ENCODE data around the gene CEBPA. TPM values are rescaled to one million over a fixed set of nuclear protein-coding genes. Genes with fewer than 3 reads are reported as not detected.

Gene CEBPA
- total RNA-seq, 3 donors from 2014 or later (not counting 1 experiment from before 2014, with no cell fraction given), result 7.6 to 19.5 (median 8.2) TPM

- H3K27ac ChIP-seq (ENCODE audit: low read length), result no peak overlapping the region
These were observed 18.1 kb downstream of the CEBPA start for GRCh38 chr19:33284146-33284643.

GRCh38 chr19:33283589-33283988 is 18.7 kb downstream of the CEBPA start:
- Mint-ChIP-seq H3K27me3 (ENCODE audit: low read depth in 2 of 2) (no peaks in the 10 kb centered on the region), H3K4me3 (no peak overlapping the region), H3K9me3 (peaks cover 0 to 3% of the 10 kb centered on the region in 2 donors), H3K36me3 (peaks cover 8% of the 10 kb centered on the region), H3K27ac (no peak overlapping the region), H3K4me1 (peaks cover 30 to 38% of the 10 kb centered on the region in 2 donors)
- H3K4me1 ChIP-seq (ENCODE audit: control insufficient read depth, insufficient read depth, low read length), result peaks cover 40% of the 10 kb centered on the region
- H3K27ac ChIP-seq (ENCODE audit: low read length), result no peak overlapping the region
- H3K9me3 ChIP-seq (ENCODE audit: control insufficient read depth, insufficient read depth, low read length), result no peaks in the 10 kb centered on the region
- TF ChIP-seq CTCF (IDR thresholded peaks at IDR 0.05), result no peak
- no peaks in the 10 kb centered on the region for H3K36me3 ChIP-seq (ENCODE audit: control insufficient read depth, insufficient read depth, low read length)
- intact Hi-C loops (cut with micrococcal nuclease), result no loop called here
- no peaks in the 10 kb centered on the region for H3K27me3 ChIP-seq (ENCODE audit: control insufficient read depth, insufficient read depth, low read length)
- no peak overlapping the region for H3K4me3 ChIP-seq (ENCODE audit: low read length)
- DNase-seq, result no peak
- 96% methylated on average over 5 of the region's 6 CpGs for WGBS (ENCODE audit: insufficient coverage)
- ATAC-seq, result no peak

More at GRCh38 chr19:33284146-33284643, 18.1 kb downstream of the CEBPA start:
- Histone ChIP-seq H3K36me3 (ENCODE audit: control insufficient read depth, insufficient read depth, low read length) (no peaks in the 10 kb centered on the region), H3K4me1 (ENCODE audit: control insufficient read depth, insufficient read depth, low read length) (peaks cover 36% of the 10 kb centered on the region), H3K27me3 (ENCODE audit: control insufficient read depth, insufficient read depth, low read length) (no peaks in the 10 kb centered on the region), H3K4me3 (ENCODE audit: low read length) (no peak overlapping the region), H3K9me3 (ENCODE audit: control insufficient read depth, insufficient read depth, low read length) (no peaks in the 10 kb centered on the region)
- intact Hi-C loops (cut with micrococcal nuclease), result no loop called here
- H3K4me3 Mint-ChIP-seq, result no peak overlapping the region
- peaks cover 30 to 38% of the 10 kb centered on the region in 2 donors for H3K4me1 Mint-ChIP-seq
- no peak for ATAC-seq
- no peak for DNase-seq
- H3K27ac Mint-ChIP-seq, result no peak overlapping the region
- peaks cover 4 to 7% of the 10 kb centered on the region in 2 donors for H3K9me3 Mint-ChIP-seq
- TF ChIP-seq CTCF (IDR thresholded peaks at IDR 0.05), result no peak
- no peaks in the 10 kb centered on the region for H3K27me3 Mint-ChIP-seq (ENCODE audit: low read depth in 2 of 2)
- peaks cover 14% of the 10 kb centered on the region for H3K36me3 Mint-ChIP-seq
- WGBS (ENCODE audit: insufficient coverage), result 89% methylated on average over 12 of the region's 12 CpGs

GRCh38 chr19:33282036-33282671 is 20.2 kb downstream of the CEBPA start:
- Mint-ChIP-seq H3K27me3 (ENCODE audit: low read depth in 2 of 2) (no peaks in the 10 kb centered on the region), H3K27ac (no peak overlapping the region), H3K4me1 (peaks cover 19 to 28% of the 10 kb centered on the region in 2 donors), H3K36me3 (no peaks in the 10 kb centered on the region), H3K9me3 (no peaks in the 10 kb centered on the region), H3K4me3 (no peak overlapping the region)
- Histone ChIP-seq H3K9me3 (ENCODE audit: control insufficient read depth, insufficient read depth, low read length) (no peaks in the 10 kb centered on the region), H3K4me1 (ENCODE audit: control insufficient read depth, insufficient read depth, low read length) (peaks cover 39% of the 10 kb centered on the region), H3K36me3 (ENCODE audit: control insufficient read depth, insufficient read depth, low read length) (no peaks in the 10 kb centered on the region), H3K4me3 (ENCODE audit: low read length) (no peak overlapping the region), H3K27ac (ENCODE audit: low read length) (no peak overlapping the region), H3K27me3 (ENCODE audit: control insufficient read depth, insufficient read depth, low read length) (no peaks in the 10 kb centered on the region)
- ATAC-seq (no peak), DNase-seq (no peak)
- intact Hi-C loops (cut with micrococcal nuclease), result no loop called here
- 80% methylated on average over 12 of the region's 14 CpGs for WGBS (ENCODE audit: insufficient coverage)
- TF ChIP-seq CTCF (IDR thresholded peaks at IDR 0.05), result no peak

All from natural killer cell (primary cell).